ENCODE measurements around the gene CA12. TPM values are rescaled to one million over a fixed set of nuclear protein-coding genes. Genes with fewer than 3 reads are reported as not detected.

Gene CA12
- total and polyA plus RNA-seq, 4 donors = 0.07 to 5.1 (median 1.5) TPM

DNA sequence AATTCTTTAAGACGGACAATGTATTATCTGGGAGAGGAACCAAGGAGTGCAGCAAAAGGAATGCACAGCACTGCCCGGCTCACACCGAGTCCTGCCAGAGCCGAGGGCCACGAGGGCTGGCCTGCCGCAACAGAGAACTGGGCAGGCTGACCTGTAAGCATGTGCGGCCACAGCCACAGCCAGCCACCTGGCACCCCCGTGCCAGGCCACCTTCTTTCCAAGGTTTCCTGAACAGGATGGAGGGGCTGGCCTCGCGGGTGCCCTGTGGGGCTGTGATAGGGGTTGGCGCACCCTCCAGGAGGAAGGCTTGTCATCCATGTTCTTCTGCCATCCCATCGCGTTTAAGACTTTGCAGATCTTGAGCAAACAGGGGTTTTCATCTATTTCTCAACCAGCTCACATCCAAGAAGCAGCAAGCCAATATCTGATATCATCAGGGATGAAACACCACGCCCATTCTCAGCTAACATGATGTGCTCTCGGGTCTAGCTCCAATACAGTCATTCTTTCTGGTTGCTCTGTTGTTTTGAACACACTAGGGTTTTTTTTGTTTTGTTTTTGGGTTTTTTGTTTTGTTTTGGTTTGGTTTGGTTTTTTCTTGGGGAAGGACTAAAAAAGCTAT is 10.2 kb downstream of the CA12 start:
- Histone ChIP-seq H3K4me1 (ENCODE audit: control insufficient read depth in 4 of 4, insufficient read depth in 4 of 4, low read length in 3 of 4) (no peaks in the 10 kb centered on the region), H3K27ac (ENCODE audit: low read depth in 1 of 2, low read length in 2 of 2) (no peak overlapping the region), H3K4me3 (ENCODE audit: low read depth in 1 of 3, low read length in 3 of 3) (no peak overlapping the region), H3K9ac (ENCODE audit: low read depth in 1 of 2, low read length in 2 of 2) (no peak overlapping the region), H3K27me3 (ENCODE audit: control insufficient read depth in 4 of 4, insufficient read depth in 4 of 4, low read length in 3 of 4) (no peaks in the 10 kb centered on the region), H3K36me3 (ENCODE audit: control insufficient read depth in 4 of 4, insufficient read depth in 3 of 4, low read depth in 1 of 4, low read length in 3 of 4) (no peaks in the 10 kb centered on the region), H3K9me3 (ENCODE audit: control insufficient read depth in 4 of 4, low read length in 3 of 4) (no peaks in the 10 kb centered on the region)
- no peak for DNase-seq (ENCODE audit: low spot score)
- WGBS = 89% methylated on average over 15 of the region's 15 CpGs
- TF ChIP-seq RAD21 (IDR thresholded peaks at IDR 0.05) = no peak

DNA sequence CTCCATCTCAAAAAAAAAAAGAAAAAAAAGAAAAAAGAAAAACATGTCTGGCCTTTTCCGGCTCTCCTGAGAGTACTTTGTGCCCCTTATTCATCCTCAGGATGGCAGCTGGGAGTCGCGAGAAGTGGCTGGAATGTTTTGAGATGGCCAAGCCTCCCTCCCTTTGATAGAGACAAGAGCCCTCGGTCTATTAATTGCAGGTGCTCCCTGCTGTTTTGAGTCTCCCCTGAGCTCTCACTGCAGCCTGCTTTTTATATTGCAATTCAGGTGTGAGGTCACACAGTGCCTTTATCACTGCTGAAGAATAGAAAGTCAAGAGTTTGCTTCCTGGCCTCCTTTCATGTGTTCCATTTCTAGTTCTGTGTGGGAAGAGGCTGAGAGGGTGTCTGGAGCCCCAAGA is 10.9 kb downstream of the CA12 start:
- DNase-seq (ENCODE audit: low spot score) = no peak
- Histone ChIP-seq H3K9me3 (ENCODE audit: control insufficient read depth in 4 of 4, low read length in 3 of 4) (no peaks in the 10 kb centered on the region), H3K9ac (ENCODE audit: low read depth in 1 of 2, low read length in 2 of 2) (no peak overlapping the region), H3K4me3 (ENCODE audit: low read depth in 1 of 3, low read length in 3 of 3) (no peak overlapping the region), H3K4me1 (ENCODE audit: control insufficient read depth in 4 of 4, insufficient read depth in 4 of 4, low read length in 3 of 4) (no peaks in the 10 kb centered on the region), H3K36me3 (ENCODE audit: control insufficient read depth in 4 of 4, insufficient read depth in 3 of 4, low read depth in 1 of 4, low read length in 3 of 4) (no peaks in the 10 kb centered on the region), H3K27me3 (ENCODE audit: control insufficient read depth in 4 of 4, insufficient read depth in 4 of 4, low read length in 3 of 4) (no peaks in the 10 kb centered on the region), H3K27ac (ENCODE audit: low read depth in 1 of 2, low read length in 2 of 2) (no peak overlapping the region)
- TF ChIP-seq JUND (IDR thresholded peaks at IDR 0.05) (no peak), RXRA (IDR thresholded peaks at IDR 0.05) (no peak), EGR1 (IDR thresholded peaks at IDR 0.05; ENCODE audit: low read depth in 2 of 2) (no peak), SP1 (IDR thresholded peaks at IDR 0.05) (no peak), FOXA1 (IDR thresholded peaks at IDR 0.05) (no peak), YY1 (IDR thresholded peaks at IDR 0.05) (no peak)
- TF ChIP-seq, protein P1, sequence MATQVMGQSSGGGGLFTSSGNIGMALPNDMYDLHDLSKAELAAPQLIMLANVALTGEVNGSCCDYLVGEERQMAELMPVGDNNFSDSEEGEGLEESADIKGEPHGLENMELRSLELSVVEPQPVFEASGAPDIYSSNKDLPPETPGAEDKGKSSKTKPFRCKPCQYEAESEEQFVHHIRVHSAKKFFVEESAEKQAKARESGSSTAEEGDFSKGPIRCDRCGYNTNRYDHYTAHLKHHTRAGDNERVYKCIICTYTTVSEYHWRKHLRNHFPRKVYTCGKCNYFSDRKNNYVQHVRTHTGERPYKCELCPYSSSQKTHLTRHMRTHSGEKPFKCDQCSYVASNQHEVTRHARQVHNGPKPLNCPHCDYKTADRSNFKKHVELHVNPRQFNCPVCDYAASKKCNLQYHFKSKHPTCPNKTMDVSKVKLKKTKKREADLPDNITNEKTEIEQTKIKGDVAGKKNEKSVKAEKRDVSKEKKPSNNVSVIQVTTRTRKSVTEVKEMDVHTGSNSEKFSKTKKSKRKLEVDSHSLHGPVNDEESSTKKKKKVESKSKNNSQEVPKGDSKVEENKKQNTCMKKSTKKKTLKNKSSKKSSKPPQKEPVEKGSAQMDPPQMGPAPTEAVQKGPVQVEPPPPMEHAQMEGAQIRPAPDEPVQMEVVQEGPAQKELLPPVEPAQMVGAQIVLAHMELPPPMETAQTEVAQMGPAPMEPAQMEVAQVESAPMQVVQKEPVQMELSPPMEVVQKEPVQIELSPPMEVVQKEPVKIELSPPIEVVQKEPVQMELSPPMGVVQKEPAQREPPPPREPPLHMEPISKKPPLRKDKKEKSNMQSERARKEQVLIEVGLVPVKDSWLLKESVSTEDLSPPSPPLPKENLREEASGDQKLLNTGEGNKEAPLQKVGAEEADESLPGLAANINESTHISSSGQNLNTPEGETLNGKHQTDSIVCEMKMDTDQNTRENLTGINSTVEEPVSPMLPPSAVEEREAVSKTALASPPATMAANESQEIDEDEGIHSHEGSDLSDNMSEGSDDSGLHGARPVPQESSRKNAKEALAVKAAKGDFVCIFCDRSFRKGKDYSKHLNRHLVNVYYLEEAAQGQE (IDR thresholded peaks at IDR 0.05) = no peak
- WGBS = 94% methylated on average over 4 of the region's 4 CpGs

DNA sequence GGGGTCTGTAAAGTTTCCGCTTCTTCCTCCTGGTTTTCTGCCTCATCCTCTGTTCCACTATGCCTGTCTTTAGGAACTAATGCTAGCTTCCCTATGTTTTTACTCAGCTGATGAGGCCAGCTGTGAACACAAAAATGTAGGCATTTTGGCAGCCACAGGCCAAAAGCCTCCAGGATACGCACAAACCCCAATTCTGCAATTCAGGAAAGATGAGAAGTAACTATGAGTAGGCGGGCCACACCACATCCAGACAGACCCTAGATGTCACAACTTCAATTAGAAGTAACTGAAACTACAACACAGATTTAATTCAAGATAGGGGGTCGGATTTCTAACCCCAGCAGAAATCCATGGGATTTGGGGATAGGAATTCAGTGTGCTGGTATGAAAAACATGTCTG is 11.9 kb downstream of the CA12 start:
- no peak overlapping the region for H3K4me3 ChIP-seq (ENCODE audit: low read depth in 1 of 3, low read length in 3 of 3)
- no peaks in the 10 kb centered on the region for H3K27me3 ChIP-seq (ENCODE audit: control insufficient read depth in 4 of 4, insufficient read depth in 4 of 4, low read length in 3 of 4)
- DNase-seq (ENCODE audit: low spot score) = no peak
- no peak overlapping the region for H3K27ac ChIP-seq (ENCODE audit: low read depth in 1 of 2, low read length in 2 of 2)
- 93% methylated on average over 4 of the region's 4 CpGs for WGBS
- H3K4me1 ChIP-seq (ENCODE audit: control insufficient read depth in 4 of 4, insufficient read depth in 4 of 4, low read length in 3 of 4) = no peaks in the 10 kb centered on the region
- no peak overlapping the region for H3K9ac ChIP-seq (ENCODE audit: low read depth in 1 of 2, low read length in 2 of 2)
- no peaks in the 10 kb centered on the region for H3K36me3 ChIP-seq (ENCODE audit: control insufficient read depth in 4 of 4, insufficient read depth in 3 of 4, low read depth in 1 of 4, low read length in 3 of 4)
- H3K9me3 ChIP-seq (ENCODE audit: control insufficient read depth in 4 of 4, low read length in 3 of 4) = no peaks in the 10 kb centered on the region
- TF ChIP-seq, protein P1 (IDR thresholded peaks at IDR 0.05) = no peak
- TF ChIP-seq, protein P2, sequence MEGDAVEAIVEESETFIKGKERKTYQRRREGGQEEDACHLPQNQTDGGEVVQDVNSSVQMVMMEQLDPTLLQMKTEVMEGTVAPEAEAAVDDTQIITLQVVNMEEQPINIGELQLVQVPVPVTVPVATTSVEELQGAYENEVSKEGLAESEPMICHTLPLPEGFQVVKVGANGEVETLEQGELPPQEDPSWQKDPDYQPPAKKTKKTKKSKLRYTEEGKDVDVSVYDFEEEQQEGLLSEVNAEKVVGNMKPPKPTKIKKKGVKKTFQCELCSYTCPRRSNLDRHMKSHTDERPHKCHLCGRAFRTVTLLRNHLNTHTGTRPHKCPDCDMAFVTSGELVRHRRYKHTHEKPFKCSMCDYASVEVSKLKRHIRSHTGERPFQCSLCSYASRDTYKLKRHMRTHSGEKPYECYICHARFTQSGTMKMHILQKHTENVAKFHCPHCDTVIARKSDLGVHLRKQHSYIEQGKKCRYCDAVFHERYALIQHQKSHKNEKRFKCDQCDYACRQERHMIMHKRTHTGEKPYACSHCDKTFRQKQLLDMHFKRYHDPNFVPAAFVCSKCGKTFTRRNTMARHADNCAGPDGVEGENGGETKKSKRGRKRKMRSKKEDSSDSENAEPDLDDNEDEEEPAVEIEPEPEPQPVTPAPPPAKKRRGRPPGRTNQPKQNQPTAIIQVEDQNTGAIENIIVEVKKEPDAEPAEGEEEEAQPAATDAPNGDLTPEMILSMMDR (IDR thresholded peaks at IDR 0.05; ENCODE audit: low read depth, low read length, missing input control) = no peak
- TF ChIP-seq HNF4G (IDR thresholded peaks at IDR 0.05) (no peak), HNF4A (conservative IDR thresholded peaks at IDR 0.05) (no peak), SP1 (IDR thresholded peaks at IDR 0.05) (no peak), RXRA (IDR thresholded peaks at IDR 0.05) (no peak)
- TF ChIP-seq, protein P3, sequence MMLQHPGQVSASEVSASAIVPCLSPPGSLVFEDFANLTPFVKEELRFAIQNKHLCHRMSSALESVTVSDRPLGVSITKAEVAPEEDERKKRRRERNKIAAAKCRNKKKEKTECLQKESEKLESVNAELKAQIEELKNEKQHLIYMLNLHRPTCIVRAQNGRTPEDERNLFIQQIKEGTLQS (IDR thresholded peaks at IDR 0.05) = no peak
- TF ChIP-seq, protein P4, sequence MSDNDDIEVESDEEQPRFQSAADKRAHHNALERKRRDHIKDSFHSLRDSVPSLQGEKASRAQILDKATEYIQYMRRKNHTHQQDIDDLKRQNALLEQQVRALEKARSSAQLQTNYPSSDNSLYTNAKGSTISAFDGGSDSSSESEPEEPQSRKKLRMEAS (IDR thresholded peaks at IDR 0.05) = no peak
